SK-N-MC (cell line): ENCODE results near the gene PNPLA8.
"Not testable (repeated sequence)": the region's sequence is repeated elsewhere in the genome, so short reads cannot be mapped to it uniquely, and the experiment has no call there.

Source experiments
- DNase-seq: peaks from one replicate; pipeline ENCODE4 v3.0.0-alpha.2; 2011; ENCODE audit warnings: low read depth, low spot score
- H3K27ac ChIP-seq: fragments of 200-600 bp; sonication (generic); 2 replicates; pipeline ENCODE4 v1.5.1; 2016; ENCODE audit warnings: mixed run types
- H3K36me3 ChIP-seq: fragments of 200-600 bp; sonication (generic); 2 replicates; pipeline ENCODE4 v1.6.1; 2017; ENCODE audit warnings: antibody characterized with exemption, low read length, mixed read lengths; ENCODE audit not compliant: insufficient read depth
- H3K4me3 ChIP-seq: fragments of 200-600 bp; sonication (generic); 2 replicates; pipeline ENCODE4 v1.5.1; 2016
- H3K9ac ChIP-seq: fragments of 200-600 bp; sonication (generic); 2 replicates; pipeline ENCODE4 v1.8.0; 2017; ENCODE audit warnings: mixed run types, mixed read lengths; ENCODE audit not compliant: insufficient read length
- H3K9me3 ChIP-seq: fragments of 200-600 bp; sonication (generic); 2 replicates; pipeline ENCODE4 v1.6.1; 2017; ENCODE audit warnings: low read depth, mild to moderate bottlenecking, antibody characterized with exemption, low read length, moderate library complexity, mixed read lengths
- EZH2 ChIP-seq: fragments of 200-600 bp; sonication (generic); IDR thresholded peaks from one replicate; pipeline ENCODE4 v1.6.1; 2017; ENCODE audit warnings: antibody characterized with exemption
- FOXP2 ChIP-seq: optimal IDR thresholded peaks from 2 replicates; pipeline ENCODE3; 2011; ENCODE audit warnings: mild to moderate bottlenecking, moderate library complexity; ENCODE audit not compliant: insufficient read depth; ENCODE audit errors: extremely low read length, control extremely low read depth
- POLR2AphosphoS5 ChIP-seq: IDR thresholded peaks from 2 replicates; pipeline ENCODE4 v1.6.1; 2012; ENCODE audit warnings: mild to moderate bottlenecking, low read depth, low read length, borderline replicate concordance

The PNPLA8 gene

GRCh38 chr7:108517951-108518350 is 8.0 kb downstream of the PNPLA8 start:
- DNase-seq, result no peak
- H3K36me3 ChIP-seq, result peaks cover 34% of the 10 kb centered on the region
- TF ChIP-seq EZH2 (no peak), FOXP2 (no peak), POLR2AphosphoS5 (no peak)
- H3K9ac ChIP-seq, result no peak overlapping the region
- no peak overlapping the region for H3K4me3 ChIP-seq
- no peaks in the 10 kb centered on the region for H3K9me3 ChIP-seq
- no peak overlapping the region for H3K27ac ChIP-seq

GRCh38 chr7:108515630-108516029 is 10.3 kb downstream of the PNPLA8 start:
- Histone ChIP-seq H3K27ac (peak overlapping the region; percentile 77), H3K9ac (no peak overlapping the region), H3K4me3 (peak overlapping the region; percentile 15; the same call in 1 of the 2 replicates), H3K36me3 (peaks cover 44% of the 10 kb centered on the region), H3K9me3 (no peaks in the 10 kb centered on the region)
- TF ChIP-seq FOXP2, result no peak
- TF ChIP-seq POLR2AphosphoS5, result no peak
- no peak for TF ChIP-seq EZH2
- DNase-seq, result peak; percentile 32

DNA sequence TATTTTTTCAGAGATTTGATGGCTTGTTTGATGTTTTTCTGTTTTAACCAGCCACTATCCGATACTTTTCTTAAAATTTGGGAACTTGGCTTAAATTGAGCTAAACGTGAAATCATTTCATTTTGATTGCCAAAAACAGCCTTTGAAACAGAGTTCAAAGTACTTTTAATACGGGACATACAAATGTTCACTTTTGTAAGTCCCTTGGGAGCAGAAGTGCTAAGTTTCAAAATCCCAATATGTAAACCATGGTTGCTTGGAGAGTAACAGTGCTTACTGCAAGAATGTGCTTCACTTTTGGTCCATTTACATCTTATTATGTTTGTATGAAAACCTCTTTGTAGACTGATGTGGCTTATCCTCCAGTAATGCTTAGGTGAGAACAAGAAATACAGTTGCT is 10.9 kb downstream of the PNPLA8 start:
- Histone ChIP-seq H3K9ac (no peak overlapping the region), H3K36me3 (peaks cover 44% of the 10 kb centered on the region), H3K9me3 (no peaks in the 10 kb centered on the region), H3K4me3 (peak overlapping the region; percentile 15; the same call in 1 of the 2 replicates), H3K27ac (peak overlapping the region; percentile 77)
- TF ChIP-seq FOXP2 (no peak), EZH2 (no peak), POLR2AphosphoS5 (no peak)
- DNase-seq, result peak; percentile 52

- Histone ChIP-seq H3K36me3 (peaks cover 30% of the 10 kb centered on the region), H3K9ac (no peak overlapping the region), H3K27ac (no peak overlapping the region), H3K9me3 (no peaks in the 10 kb centered on the region), H3K4me3 (no peak overlapping the region)
- no peak for DNase-seq
- no peak for TF ChIP-seq POLR2AphosphoS5
- TF ChIP-seq FOXP2, result no peak
Measured at GRCh38 chr7:108511939-108512338, 14.0 kb downstream of the PNPLA8 start.

- H3K9me3 ChIP-seq, result not testable (repeated sequence)
Measured at GRCh38 chr7:108504576-108504975, 21.4 kb downstream of the PNPLA8 start.

GRCh38 chr7:108503112-108504026 is 22.6 kb downstream of the PNPLA8 start:
- Histone ChIP-seq H3K9me3 (no peaks in the 10 kb centered on the region), H3K36me3 (peaks cover 8% of the 10 kb centered on the region), H3K4me3 (peak overlapping the region; percentile 64), H3K9ac (peak overlapping the region; percentile 11), H3K27ac (peak overlapping the region; percentile 95)
- peak; percentile 75 for DNase-seq
- TF ChIP-seq FOXP2 (no peak), EZH2 (no peak), POLR2AphosphoS5 (no peak; the same call in 1 of the 2 replicates)

More at GRCh38 chr7:108504576-108504975, 21.4 kb downstream of the PNPLA8 start:
- not testable (repeated sequence) for DNase-seq, H3K9ac ChIP-seq, H3K4me3 ChIP-seq, H3K36me3 ChIP-seq
- peak overlapping the region; percentile 95 for H3K27ac ChIP-seq

GRCh38 chr7:108499566-108499965 is 26.4 kb downstream of the PNPLA8 start:
- Histone ChIP-seq H3K9ac (no peak overlapping the region), H3K9me3 (no peaks in the 10 kb centered on the region), H3K36me3 (peaks cover 8% of the 10 kb centered on the region), H3K27ac (no peak overlapping the region), H3K4me3 (no peak overlapping the region)
- TF ChIP-seq POLR2AphosphoS5 (no peak), FOXP2 (no peak), EZH2 (no peak)
- no peak for DNase-seq

GRCh38 chr7:108498481-108498880 is 27.5 kb downstream of the PNPLA8 start:
- TF ChIP-seq FOXP2, result no peak
- no peak for TF ChIP-seq POLR2AphosphoS5
- TF ChIP-seq EZH2, result no peak
- H3K27ac ChIP-seq, result no peak overlapping the region
- H3K9ac ChIP-seq, result no peak overlapping the region
- H3K9me3 ChIP-seq, result no peaks in the 10 kb centered on the region
- H3K36me3 ChIP-seq, result peaks cover 8% of the 10 kb centered on the region
- no peak overlapping the region for H3K4me3 ChIP-seq
- DNase-seq, result no peak

DNA sequence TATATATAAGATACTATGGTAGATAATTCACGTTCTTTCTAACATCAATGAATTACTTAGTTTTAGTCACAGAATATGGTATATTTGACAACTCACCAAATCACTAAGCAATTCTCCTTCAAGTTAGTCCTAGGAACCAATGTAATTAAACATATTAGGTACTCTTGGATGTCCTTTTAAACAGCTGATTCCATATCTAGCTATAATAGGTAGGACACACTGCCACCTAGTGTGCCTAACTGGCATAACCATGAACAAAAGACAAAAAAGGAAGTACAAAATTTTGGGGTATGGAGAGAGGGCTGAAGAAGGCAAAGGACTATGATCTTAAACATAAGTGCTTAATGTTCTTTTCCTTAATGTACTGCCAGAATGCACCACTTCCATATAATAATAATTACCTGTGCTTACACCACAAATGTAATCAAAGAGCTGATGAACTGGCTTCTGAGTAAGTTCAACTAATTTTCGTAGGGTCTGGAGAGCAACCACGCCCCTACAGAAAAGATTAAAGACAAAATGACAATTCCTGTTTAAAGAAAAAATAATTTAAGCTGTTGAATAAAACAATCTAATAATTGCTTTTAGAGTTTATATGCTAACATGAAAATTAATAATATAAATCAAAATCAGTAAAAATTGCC is 28.7 kb downstream of the PNPLA8 start:
- peaks cover 8% of the 10 kb centered on the region for H3K36me3 ChIP-seq
- peak; percentile 45 for DNase-seq
- no peak overlapping the region for H3K4me3 ChIP-seq
- TF ChIP-seq EZH2 (no peak), FOXP2 (no peak), POLR2AphosphoS5 (no peak)
- no peak overlapping the region for H3K9ac ChIP-seq
- H3K9me3 ChIP-seq, result no peaks in the 10 kb centered on the region
- H3K27ac ChIP-seq, result no peak overlapping the region
